ENCODE measurements around the gene MLPH. TPM values are rescaled to one million over a fixed set of nuclear protein-coding genes. Genes with fewer than 3 reads are reported as not detected.

Gene MLPH
- total RNA-seq, 3 donors from 2014 or later = 15.5 to 242 (median 223) TPM

DNA sequence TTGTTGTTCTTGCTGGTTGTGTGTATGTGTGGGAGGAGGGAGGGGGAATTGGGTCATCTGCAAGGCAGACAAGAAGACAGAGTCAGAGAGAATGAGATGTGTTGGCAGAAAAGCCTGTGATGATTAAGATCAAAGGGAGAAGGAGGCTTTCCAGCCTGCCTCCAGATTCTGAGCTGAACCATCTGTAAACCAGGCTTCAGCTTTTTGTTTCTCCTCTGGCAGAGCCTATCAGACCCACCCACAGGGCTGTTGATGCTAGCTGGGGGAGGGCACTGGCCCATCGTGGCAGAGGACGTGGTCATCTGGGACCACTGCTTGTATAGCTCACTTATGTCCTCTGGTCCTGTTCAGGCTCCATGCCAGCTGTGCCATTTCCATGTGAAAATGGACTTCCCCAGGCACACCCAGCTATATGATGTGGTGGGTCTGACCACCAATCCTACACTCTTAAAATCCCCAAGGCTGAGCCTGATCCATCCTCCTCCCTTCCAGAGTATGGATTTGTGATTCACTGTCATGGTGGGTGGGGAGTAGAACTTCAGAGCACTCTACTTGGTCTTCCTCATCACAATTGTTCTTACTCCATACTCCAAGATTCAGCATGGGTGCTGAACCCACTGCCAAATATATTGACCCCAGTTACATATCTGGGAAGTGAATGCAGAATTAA, 45.3 kb upstream of the MLPH start:
- H3K4me3 ChIP-seq = no peak overlapping the region
- H3K4me1 ChIP-seq = no peaks in the 10 kb centered on the region
- H3K27me3 ChIP-seq = no peaks in the 10 kb centered on the region
- H3K27ac ChIP-seq = peak overlapping the region; percentile 62 to 74
- no peaks in the 10 kb centered on the region for H3K36me3 ChIP-seq
- no peaks in the 10 kb centered on the region for H3K9me3 ChIP-seq
- no peak for DNase-seq (ENCODE audit: low spot score in 2 of 2)
- intact Hi-C loops (cut with DNase I; ENCODE audit: low total_unique reads) = no loop called here
- TF ChIP-seq POLR2A (IDR thresholded peaks at IDR 0.05) = no peak
- TF ChIP-seq, protein P1, sequence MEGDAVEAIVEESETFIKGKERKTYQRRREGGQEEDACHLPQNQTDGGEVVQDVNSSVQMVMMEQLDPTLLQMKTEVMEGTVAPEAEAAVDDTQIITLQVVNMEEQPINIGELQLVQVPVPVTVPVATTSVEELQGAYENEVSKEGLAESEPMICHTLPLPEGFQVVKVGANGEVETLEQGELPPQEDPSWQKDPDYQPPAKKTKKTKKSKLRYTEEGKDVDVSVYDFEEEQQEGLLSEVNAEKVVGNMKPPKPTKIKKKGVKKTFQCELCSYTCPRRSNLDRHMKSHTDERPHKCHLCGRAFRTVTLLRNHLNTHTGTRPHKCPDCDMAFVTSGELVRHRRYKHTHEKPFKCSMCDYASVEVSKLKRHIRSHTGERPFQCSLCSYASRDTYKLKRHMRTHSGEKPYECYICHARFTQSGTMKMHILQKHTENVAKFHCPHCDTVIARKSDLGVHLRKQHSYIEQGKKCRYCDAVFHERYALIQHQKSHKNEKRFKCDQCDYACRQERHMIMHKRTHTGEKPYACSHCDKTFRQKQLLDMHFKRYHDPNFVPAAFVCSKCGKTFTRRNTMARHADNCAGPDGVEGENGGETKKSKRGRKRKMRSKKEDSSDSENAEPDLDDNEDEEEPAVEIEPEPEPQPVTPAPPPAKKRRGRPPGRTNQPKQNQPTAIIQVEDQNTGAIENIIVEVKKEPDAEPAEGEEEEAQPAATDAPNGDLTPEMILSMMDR (IDR thresholded peaks at IDR 0.05) = no peak
- TF ChIP-seq POLR2AphosphoS5 (IDR thresholded peaks at IDR 0.05) = no peak

DNA sequence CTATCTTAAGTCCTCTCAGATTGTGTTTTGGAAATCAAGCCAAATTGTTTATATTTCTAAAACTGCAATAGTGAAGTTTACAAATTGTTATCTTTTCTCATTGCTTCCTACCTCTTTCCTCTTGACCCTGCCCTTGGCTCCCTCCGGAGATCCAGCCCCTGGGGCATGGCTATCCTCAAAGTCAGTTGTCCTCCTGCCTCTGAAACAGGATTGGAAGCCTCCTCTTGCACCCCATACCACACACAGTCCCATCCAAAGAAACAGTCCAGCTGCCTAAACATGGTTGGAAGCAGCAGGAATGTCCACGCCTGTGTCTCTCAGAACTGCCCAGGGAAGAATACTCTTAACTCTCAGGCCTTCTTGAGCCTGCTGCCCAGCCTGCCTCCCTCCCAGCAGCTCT, 43.0 kb upstream of the MLPH start:
- no peaks in the 10 kb centered on the region for H3K36me3 ChIP-seq
- no peak overlapping the region for H3K27ac ChIP-seq
- no peak overlapping the region for H3K4me3 ChIP-seq
- no peaks in the 10 kb centered on the region for H3K4me1 ChIP-seq
- DNase-seq (ENCODE audit: low spot score in 2 of 2) = no peak
- TF ChIP-seq POLR2A (IDR thresholded peaks at IDR 0.05) (no peak), POLR2AphosphoS5 (IDR thresholded peaks at IDR 0.05) (no peak)
- TF ChIP-seq, protein P1 (IDR thresholded peaks at IDR 0.05) = no peak
- H3K27me3 ChIP-seq = no peaks in the 10 kb centered on the region
- intact Hi-C loops (cut with DNase I; ENCODE audit: low total_unique reads) = no loop called here
- no peaks in the 10 kb centered on the region for H3K9me3 ChIP-seq

DNA sequence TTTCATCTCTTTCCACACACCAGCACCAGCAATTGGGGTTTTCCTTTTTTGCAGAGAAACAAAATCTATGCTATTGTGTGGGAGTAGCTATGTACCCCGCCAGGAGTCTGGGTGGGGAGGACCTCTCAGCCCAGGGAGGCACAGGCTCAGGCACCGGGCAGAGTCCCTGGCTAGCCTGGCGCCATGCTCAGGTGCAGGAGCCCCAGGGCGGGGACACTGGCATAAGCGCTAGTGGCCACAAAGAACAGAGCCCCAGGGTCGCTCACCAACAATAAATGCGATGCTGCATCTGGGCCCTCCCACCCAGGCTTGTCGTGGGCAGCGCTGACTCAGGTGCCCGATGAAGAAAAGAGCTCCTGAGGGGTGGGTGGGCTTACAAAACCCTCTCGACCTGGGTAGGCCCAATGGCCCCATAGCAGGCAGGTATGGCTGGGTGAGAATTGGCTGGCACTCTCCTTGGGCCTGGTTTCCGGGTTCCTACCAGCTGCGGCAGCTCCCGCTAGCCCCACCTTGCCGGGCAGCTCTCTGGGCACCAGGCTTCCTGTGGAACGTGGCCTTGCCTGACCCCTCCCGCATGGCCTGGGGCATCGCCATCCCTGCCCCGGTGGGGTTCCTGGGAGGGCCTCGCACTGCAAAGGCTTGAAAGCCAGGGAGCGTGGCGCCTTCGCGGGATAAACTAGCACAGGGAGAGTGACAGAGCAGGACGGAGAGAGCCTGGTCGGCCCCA, 41.3 kb upstream of the MLPH start:
- Histone ChIP-seq H3K27me3 (no peaks in the 10 kb centered on the region), H3K9me3 (no peaks in the 10 kb centered on the region), H3K4me3 (no peak overlapping the region), H3K36me3 (no peaks in the 10 kb centered on the region), H3K4me1 (no peaks in the 10 kb centered on the region), H3K27ac (peak overlapping the region; percentile 54)
- DNase-seq (ENCODE audit: low spot score in 2 of 2) = no peak
- no peak for TF ChIP-seq POLR2A (IDR thresholded peaks at IDR 0.05)
- TF ChIP-seq, protein P1 (IDR thresholded peaks at IDR 0.05) = no peak
- no peak for TF ChIP-seq POLR2AphosphoS5 (IDR thresholded peaks at IDR 0.05)
- intact Hi-C loops (cut with DNase I; ENCODE audit: low total_unique reads) = no loop called here

DNA sequence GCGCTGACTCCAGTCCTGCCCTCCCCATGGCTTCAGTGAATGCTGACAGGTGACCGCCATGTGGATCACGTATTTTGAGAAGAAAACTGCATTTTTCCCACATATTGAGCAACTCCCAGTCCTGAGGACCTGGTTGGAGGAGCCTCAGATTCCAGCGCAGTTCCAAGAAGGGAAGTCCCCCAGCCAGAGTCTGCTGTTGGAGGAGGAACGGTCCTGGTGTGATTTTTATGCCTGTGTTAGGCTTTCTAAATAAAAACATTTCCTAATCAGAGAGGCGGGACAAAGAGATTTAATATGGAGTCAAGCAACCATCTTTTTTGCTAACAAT, 40.7 kb upstream of the MLPH start:
- Histone ChIP-seq H3K9me3 (no peaks in the 10 kb centered on the region), H3K27me3 (no peaks in the 10 kb centered on the region), H3K36me3 (no peaks in the 10 kb centered on the region), H3K27ac (peak overlapping the region; percentile 54), H3K4me1 (no peaks in the 10 kb centered on the region), H3K4me3 (no peak overlapping the region)
- intact Hi-C loops (cut with DNase I; ENCODE audit: low total_unique reads) = no loop called here
- DNase-seq (ENCODE audit: low spot score in 2 of 2) = no peak
- TF ChIP-seq POLR2AphosphoS5 (IDR thresholded peaks at IDR 0.05) = no peak
- TF ChIP-seq, protein P1 (IDR thresholded peaks at IDR 0.05) = no peak
- TF ChIP-seq POLR2A (IDR thresholded peaks at IDR 0.05) = no peak

DNA sequence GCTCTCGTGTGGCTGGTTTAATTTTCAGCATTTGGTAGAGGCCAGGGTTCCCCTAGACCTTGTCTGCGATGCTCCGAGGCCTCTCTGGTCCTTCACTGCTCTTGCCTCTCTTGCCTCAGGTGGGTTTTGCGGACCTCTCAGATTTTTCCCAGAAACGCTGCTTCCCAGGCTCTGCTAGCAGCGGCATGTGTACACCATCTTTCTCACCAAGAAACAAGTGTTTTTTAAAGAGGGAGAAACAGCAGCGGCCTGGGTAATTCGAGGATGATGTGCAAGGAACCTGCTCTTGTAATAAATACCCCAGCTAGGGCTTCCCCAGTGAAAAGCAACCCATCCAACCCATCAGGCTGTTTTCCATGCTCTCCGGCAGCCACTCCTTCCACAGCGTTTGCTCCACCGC, 39.6 kb upstream of the MLPH start:
- TF ChIP-seq POLR2AphosphoS5 (IDR thresholded peaks at IDR 0.05) = no peak
- TF ChIP-seq POLR2A (IDR thresholded peaks at IDR 0.05) = no peak
- TF ChIP-seq, protein P1 (IDR thresholded peaks at IDR 0.05) = no peak
- no peak overlapping the region for H3K27ac ChIP-seq
- no peaks in the 10 kb centered on the region for H3K27me3 ChIP-seq
- no peak overlapping the region for H3K4me3 ChIP-seq
- H3K9me3 ChIP-seq = no peaks in the 10 kb centered on the region
- intact Hi-C loops (cut with DNase I; ENCODE audit: low total_unique reads) = no loop called here
- DNase-seq (ENCODE audit: low spot score in 2 of 2) = no peak
- no peaks in the 10 kb centered on the region for H3K4me1 ChIP-seq
- no peaks in the 10 kb centered on the region for H3K36me3 ChIP-seq

Measured in breast epithelium (tissue), 4 donors.